HCT116 (cell line): ENCODE results near the gene RNF215.
A peak's percentile ranks its signal among the peaks of the same experiment; 100 is the strongest.

ENCODE experiments used
- EGR1 ChIP-seq: IDR thresholded peaks from 2 replicates; pipeline ENCODE4 v1.6.1; 2012; ENCODE audit warnings: low read depth
- JUND ChIP-seq: IDR thresholded peaks from 2 replicates; pipeline ENCODE4 v1.6.1; 2012
- POLR2AphosphoS5 ChIP-seq: IDR thresholded peaks from 2 replicates; pipeline ENCODE4 v1.6.1; 2011; ENCODE audit warnings: mild to moderate bottlenecking, low read depth, low read length, moderate library complexity
- SP1 ChIP-seq: IDR thresholded peaks from 2 replicates; pipeline ENCODE4 v1.6.1; 2012; ENCODE audit warnings: low read depth
- YY1 ChIP-seq: IDR thresholded peaks from 2 replicates; pipeline ENCODE4 v1.6.1; 2011; ENCODE audit warnings: low read length, low read depth, moderate library complexity, mild to moderate bottlenecking; ENCODE audit not compliant: insufficient replicate concordance; ENCODE audit errors: extremely low read depth
- TF ChIP-seq, protein P1 (sequence below), 3 experiments: fragments of 200-600 bp in 1 of 3; sonication (generic) in 1 of 3; IDR thresholded peaks in 2 of 3; conservative IDR thresholded peaks in 1 of 3; 2 replicates each; pipeline ENCODE4 v1.5.1; 2012 to 2017; ENCODE audit warnings: low read depth in 2 of 3, low read length in 2 of 3, antibody characterized with exemption in 1 of 3, borderline replicate concordance in 1 of 3, control low read depth in 1 of 3, mild to moderate bottlenecking in 1 of 3, mixed read lengths in 1 of 3, mixed run types in 1 of 3, moderate library complexity in 1 of 3; ENCODE audit not compliant: insufficient read depth in 1 of 3

DNA sequence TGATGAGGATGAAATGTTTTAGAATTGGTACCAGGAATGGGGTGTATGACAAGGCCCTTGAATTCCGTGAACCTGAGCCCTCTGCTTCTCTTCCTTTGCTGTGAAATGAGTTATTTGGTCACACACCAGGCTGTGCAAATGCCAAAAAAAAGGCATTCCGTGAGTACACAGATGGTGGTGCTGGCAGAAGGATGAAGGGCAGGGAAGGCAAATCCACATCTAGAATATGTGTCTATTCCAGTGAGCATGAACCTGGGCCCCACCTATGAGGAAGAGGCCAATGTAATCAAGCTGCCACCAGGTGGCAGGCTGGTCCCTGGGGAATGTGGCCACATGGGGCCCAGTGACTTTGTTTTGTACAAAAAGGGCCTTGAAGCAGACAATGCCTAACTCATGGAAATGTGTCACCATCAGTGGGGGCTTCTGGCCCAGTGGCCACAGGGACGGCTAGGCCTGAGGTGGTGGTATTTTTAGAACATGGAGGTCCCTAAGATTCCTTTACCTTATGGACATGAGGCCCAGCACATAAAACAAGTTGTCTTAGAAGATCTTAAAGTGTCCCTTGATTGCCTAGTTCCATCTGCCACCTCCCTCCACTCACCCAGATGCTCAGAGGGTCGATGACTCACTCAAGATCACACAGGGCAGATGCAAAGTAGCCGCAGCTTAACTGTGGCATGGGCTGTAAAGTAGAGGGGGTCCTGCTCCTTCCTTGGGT is 3.9 kb upstream of the RNF215 start:
- TF ChIP-seq, protein P1, sequence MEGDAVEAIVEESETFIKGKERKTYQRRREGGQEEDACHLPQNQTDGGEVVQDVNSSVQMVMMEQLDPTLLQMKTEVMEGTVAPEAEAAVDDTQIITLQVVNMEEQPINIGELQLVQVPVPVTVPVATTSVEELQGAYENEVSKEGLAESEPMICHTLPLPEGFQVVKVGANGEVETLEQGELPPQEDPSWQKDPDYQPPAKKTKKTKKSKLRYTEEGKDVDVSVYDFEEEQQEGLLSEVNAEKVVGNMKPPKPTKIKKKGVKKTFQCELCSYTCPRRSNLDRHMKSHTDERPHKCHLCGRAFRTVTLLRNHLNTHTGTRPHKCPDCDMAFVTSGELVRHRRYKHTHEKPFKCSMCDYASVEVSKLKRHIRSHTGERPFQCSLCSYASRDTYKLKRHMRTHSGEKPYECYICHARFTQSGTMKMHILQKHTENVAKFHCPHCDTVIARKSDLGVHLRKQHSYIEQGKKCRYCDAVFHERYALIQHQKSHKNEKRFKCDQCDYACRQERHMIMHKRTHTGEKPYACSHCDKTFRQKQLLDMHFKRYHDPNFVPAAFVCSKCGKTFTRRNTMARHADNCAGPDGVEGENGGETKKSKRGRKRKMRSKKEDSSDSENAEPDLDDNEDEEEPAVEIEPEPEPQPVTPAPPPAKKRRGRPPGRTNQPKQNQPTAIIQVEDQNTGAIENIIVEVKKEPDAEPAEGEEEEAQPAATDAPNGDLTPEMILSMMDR (IDR thresholded peaks at IDR 0.05 in 2 of 3, conservative IDR thresholded peaks at IDR 0.05 in 1 of 3; ENCODE audit: borderline replicate concordance in 1 of 3, insufficient read depth in 1 of 3, low read depth in 2 of 3, low read length in 2 of 3), result peak; percentile 81 to 92 (median 90)
- TF ChIP-seq EGR1 (no peak), SP1 (no peak), POLR2AphosphoS5 (no peak), YY1 (no peak), JUND (no peak)
